Skeletal muscle tissue (tissue), 4 donors: Measurements from ENCODE around the gene SH2D5. TPM values are rescaled to one million over a fixed set of nuclear protein-coding genes. Genes with fewer than 3 reads are reported as not detected.
A peak's percentile ranks its signal among the peaks of the same experiment; 100 is the strongest.
"Not testable (repeated sequence)": the region's sequence is repeated elsewhere in the genome, so short reads cannot be mapped to it uniquely, and the experiment has no call there.

ENCODE experiments used
- H3K27ac ChIP-seq: one replicate; pipeline ENCODE4 v1.7.0; 2013; ENCODE audit warnings: mild to moderate bottlenecking, low read depth, low read length, inconsistent platforms
- H3K27me3 ChIP-seq, 3 donors: one replicate each; pipeline ENCODE4 v1.7.0; 2013; ENCODE audit warnings: low read length in 3 of 3; ENCODE audit not compliant: control insufficient read depth in 3 of 3, insufficient read depth in 3 of 3
- H3K36me3 ChIP-seq, 3 donors: one replicate each; pipeline ENCODE4 v1.7.0; 2013; ENCODE audit warnings: low read length in 3 of 3; ENCODE audit not compliant: control insufficient read depth in 3 of 3, insufficient read depth in 3 of 3
- H3K4me1 ChIP-seq, 3 donors: one replicate each; pipeline ENCODE4 v1.7.0; 2013; ENCODE audit warnings: low read length in 3 of 3, mild to moderate bottlenecking in 3 of 3; ENCODE audit not compliant: control insufficient read depth in 3 of 3, insufficient read depth in 3 of 3
- H3K4me3 ChIP-seq, 3 donors: one replicate each; pipeline ENCODE4 v1.7.0; 2013; ENCODE audit warnings: low read length in 3 of 3
- H3K9ac ChIP-seq, 3 donors: one replicate each; pipeline ENCODE4 v1.7.0; 2013; ENCODE audit warnings: low read length in 3 of 3, mild to moderate bottlenecking in 3 of 3, moderate library complexity in 2 of 3, low read depth in 1 of 3
- H3K9me3 ChIP-seq, 3 donors: one replicate each; pipeline ENCODE4 v1.7.0; 2013; ENCODE audit warnings: low read length in 3 of 3; ENCODE audit not compliant: control insufficient read depth in 3 of 3
- total RNA-seq: library from RNA; depleted of rRNA; stranded (reverse); fragments of >200 nt; gene quantifications from one replicate; pipeline ENCODE4 v1.2.3, GENCODE V29; 2014
- donor health status: Osteomylitis.

Gene SH2D5
- total RNA-seq, 1 donor from 2014 or later, result under 0.01 TPM

- Histone ChIP-seq H3K9me3 (no peaks in the 10 kb centered on the region), H3K27me3 (no peaks in the 10 kb centered on the region), H3K9ac (peak overlapping the region; percentile 57 to 72 (median 59)), H3K27ac (peak overlapping the region; percentile 79), H3K36me3 (no peaks in the 10 kb centered on the region), H3K4me1 (peaks cover 5 to 17% (median 11%) of the 10 kb centered on the region in 3 donors), H3K4me3 (peak overlapping the region; percentile 30 to 58 (median 46))
Measured at GRCh38 chr1:20684651-20685050, 47.9 kb downstream of the SH2D5 start.

DNA sequence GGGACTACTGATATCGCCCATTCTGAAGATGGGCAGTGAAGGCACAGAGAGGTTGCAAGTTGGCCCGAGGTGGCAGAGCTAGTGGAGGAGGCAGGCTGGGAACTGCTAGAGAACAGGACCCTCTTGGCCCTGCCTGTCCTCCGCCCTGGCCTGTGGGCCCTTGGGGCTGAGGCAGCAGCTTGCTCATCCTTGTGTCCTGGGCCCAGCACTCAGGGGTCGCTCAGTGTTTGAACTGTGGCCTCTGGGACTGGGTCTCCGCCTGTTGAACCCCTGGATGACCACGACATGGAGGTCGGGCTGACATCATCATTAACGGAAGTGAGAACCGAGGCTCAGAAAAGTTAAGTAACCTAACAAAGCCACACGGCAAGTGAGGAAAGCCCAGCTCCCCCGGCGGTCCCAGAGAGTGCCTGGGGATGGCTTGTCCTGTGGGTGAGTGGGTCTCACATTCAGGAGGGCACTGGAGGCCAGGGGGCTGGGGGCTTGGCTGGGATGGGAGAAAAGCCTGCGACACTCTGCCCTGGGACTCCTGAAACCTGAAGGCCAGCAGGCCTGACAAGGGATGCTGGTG is 48.4 kb downstream of the SH2D5 start:
- peak overlapping the region in 2 of 3 donors; percentile 46 to 58 for H3K4me3 ChIP-seq
- H3K9ac ChIP-seq, result peak overlapping the region in 2 of 3 donors; percentile 57 to 72
- H3K27ac ChIP-seq, result peak overlapping the region; percentile 79
- H3K9me3 ChIP-seq, result no peaks in the 10 kb centered on the region
- H3K36me3 ChIP-seq, result no peaks in the 10 kb centered on the region
- no peaks in the 10 kb centered on the region for H3K27me3 ChIP-seq
- H3K4me1 ChIP-seq, result peaks cover 5 to 17% (median 11%) of the 10 kb centered on the region in 3 donors

DNA sequence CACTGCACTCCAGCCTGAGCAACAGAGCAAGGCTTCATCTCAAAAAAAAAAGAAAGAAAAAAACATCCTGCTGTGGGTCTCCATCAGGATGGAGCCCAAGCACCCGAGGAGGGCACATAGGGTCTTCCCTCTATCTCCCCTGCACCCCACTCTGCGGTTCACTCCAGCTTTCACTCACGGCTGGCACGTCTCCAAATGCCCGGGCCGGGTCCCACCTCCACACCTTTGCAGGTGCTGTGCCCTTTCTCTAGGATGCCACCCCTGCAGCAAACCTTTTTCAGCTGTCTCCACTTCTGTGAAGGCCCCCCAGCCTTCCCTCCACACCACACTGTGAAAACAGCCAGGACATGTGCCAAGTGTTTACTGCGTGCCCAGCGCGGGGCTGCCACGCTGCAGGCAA is 48.9 kb downstream of the SH2D5 start:
- H3K4me1 ChIP-seq, result peaks cover 5 to 17% (median 11%) of the 10 kb centered on the region in 3 donors
- H3K9me3 ChIP-seq, result no peaks in the 10 kb centered on the region
- peak overlapping the region; percentile 79 for H3K27ac ChIP-seq
- no peaks in the 10 kb centered on the region for H3K36me3 ChIP-seq
- no peak overlapping the region for H3K9ac ChIP-seq
- peak overlapping the region in 1 of 3 donors; percentile 58 for H3K4me3 ChIP-seq
- no peaks in the 10 kb centered on the region for H3K27me3 ChIP-seq

GRCh38 chr1:20682571-20683236 is 49.8 kb downstream of the SH2D5 start:
- H3K27ac ChIP-seq, result no peak overlapping the region

GRCh38 chr1:20681999-20682398 is 50.5 kb downstream of the SH2D5 start:
- H3K4me1 ChIP-seq, result peaks cover 5 to 17% (median 11%) of the 10 kb centered on the region in 3 donors
- H3K4me3 ChIP-seq, result no peak overlapping the region

More at GRCh38 chr1:20682571-20683236, 49.8 kb downstream of the SH2D5 start:
- no peak overlapping the region for H3K9ac ChIP-seq
- no peak overlapping the region for H3K4me3 ChIP-seq
- no peaks in the 10 kb centered on the region for H3K27me3 ChIP-seq
- H3K4me1 ChIP-seq, result peaks cover 5 to 17% (median 11%) of the 10 kb centered on the region in 3 donors
- no peaks in the 10 kb centered on the region for H3K9me3 ChIP-seq
- no peaks in the 10 kb centered on the region for H3K36me3 ChIP-seq

GRCh38 chr1:20680269-20680668 is 52.2 kb downstream of the SH2D5 start:
- Histone ChIP-seq H3K9me3 (no peaks in the 10 kb centered on the region), H3K27me3 (no peaks in the 10 kb centered on the region), H3K4me1 (peaks cover 5 to 13% (median 11%) of the 10 kb centered on the region in 3 donors), H3K4me3 (no peak overlapping the region), H3K9ac (no peak overlapping the region), H3K36me3 (no peaks in the 10 kb centered on the region), H3K27ac (no peak overlapping the region)

More at GRCh38 chr1:20681999-20682398, 50.5 kb downstream of the SH2D5 start:
- no peak overlapping the region for H3K9ac ChIP-seq
- H3K9me3 ChIP-seq, result no peaks in the 10 kb centered on the region
- no peak overlapping the region for H3K27ac ChIP-seq
- H3K36me3 ChIP-seq, result no peaks in the 10 kb centered on the region
- H3K27me3 ChIP-seq, result no peaks in the 10 kb centered on the region

GRCh38 chr1:20678599-20678998 is 53.9 kb downstream of the SH2D5 start:
- H3K36me3 ChIP-seq, result no peaks in the 10 kb centered on the region
- H3K4me3 ChIP-seq, result no peak overlapping the region
- H3K4me1 ChIP-seq, result peaks cover 5% of the 10 kb centered on the region in 3 donors
- no peak overlapping the region for H3K27ac ChIP-seq
- no peaks in the 10 kb centered on the region for H3K9me3 ChIP-seq
- H3K27me3 ChIP-seq, result no peaks in the 10 kb centered on the region
- H3K9ac ChIP-seq, result no peak overlapping the region

GRCh38 chr1:20673626-20674025 is 58.9 kb downstream of the SH2D5 start:
- not testable (repeated sequence) for H3K4me1 ChIP-seq, H3K9ac ChIP-seq, H3K27ac ChIP-seq, H3K4me3 ChIP-seq, H3K36me3 ChIP-seq, H3K9me3 ChIP-seq
- peaks cover 0 to 13% (median 5%) of the 10 kb centered on the region in 3 donors for H3K27me3 ChIP-seq

DNA sequence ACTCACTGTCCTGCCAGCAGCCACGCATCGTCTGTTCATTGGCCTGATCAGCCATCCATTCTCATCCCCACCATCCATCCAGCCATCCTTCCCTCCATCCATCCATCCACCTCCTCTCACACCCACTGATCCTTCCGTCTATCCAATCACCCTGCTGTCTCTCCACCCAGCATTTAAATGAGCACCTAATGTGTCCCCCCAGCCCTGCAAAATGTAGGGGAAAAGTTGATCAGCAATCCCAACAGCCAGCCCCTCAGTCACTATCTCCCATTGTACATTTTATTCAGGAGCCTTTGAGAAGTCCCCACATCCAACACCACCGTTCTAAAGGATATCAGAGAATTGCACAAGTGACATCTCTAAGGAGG is 60.3 kb downstream of the SH2D5 start:
- no peaks in the 10 kb centered on the region for H3K36me3 ChIP-seq
- no peaks in the 10 kb centered on the region for H3K9me3 ChIP-seq
- H3K9ac ChIP-seq, result no peak overlapping the region
- no peaks in the 10 kb centered on the region for H3K4me1 ChIP-seq
- no peak overlapping the region for H3K27ac ChIP-seq
- no peak overlapping the region for H3K4me3 ChIP-seq
- H3K27me3 ChIP-seq, result peaks cover 0 to 13% (median 5%) of the 10 kb centered on the region in 3 donors

GRCh38 chr1:20670936-20671335 is 61.6 kb downstream of the SH2D5 start:
- H3K9me3 ChIP-seq, result no peaks in the 10 kb centered on the region
- peaks cover 0 to 13% (median 5%) of the 10 kb centered on the region in 3 donors for H3K27me3 ChIP-seq
- H3K4me3 ChIP-seq, result no peak overlapping the region
- H3K9ac ChIP-seq, result no peak overlapping the region
- H3K4me1 ChIP-seq, result no peaks in the 10 kb centered on the region
- no peaks in the 10 kb centered on the region for H3K36me3 ChIP-seq
- no peak overlapping the region for H3K27ac ChIP-seq
